Measurements from ENCODE around the gene IFNW1. TPM values are rescaled to one million over a fixed set of nuclear protein-coding genes. Genes with fewer than 3 reads are reported as not detected.
"Not testable (repeated sequence)": the region's sequence is repeated elsewhere in the genome, so short reads cannot be mapped to it uniquely, and the experiment has no call there.

The IFNW1 gene
- not detected in 2 replicates for total RNA-seq

DNA sequence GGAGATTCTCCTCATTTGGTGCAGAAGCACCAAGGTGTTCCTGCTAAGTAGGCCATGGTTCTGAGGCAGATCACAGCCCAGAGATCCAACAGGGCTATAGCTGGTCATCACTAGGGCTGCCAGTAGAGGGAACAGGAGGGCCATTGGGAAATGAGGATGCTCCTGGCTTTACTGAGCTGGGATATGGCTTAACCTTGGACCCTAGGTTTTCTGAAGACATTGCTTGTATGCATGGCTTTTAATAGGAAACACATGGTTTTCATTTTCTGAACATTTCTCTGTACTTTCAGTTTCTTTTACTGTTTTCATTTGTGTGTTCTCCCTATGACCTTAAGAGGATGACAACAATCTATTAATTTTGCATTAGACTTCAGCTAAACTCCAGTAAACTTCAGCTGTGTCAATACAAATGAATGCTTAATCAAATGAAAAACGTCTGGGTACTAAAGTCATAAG lies at the start of gene IFNW1:
Gene IFNW1, minus strand, starts transcription at position 406 of the 456 bp plus-strand sequence. Its CDS starts 262 bp downstream, at position 144.
- H3K4me3 Mint-ChIP-seq: no peak within 1 kb of the TSS
- ChIA-PET POLR2A (no interaction called here), CTCF (no interaction called here)
- H3K27me3 Mint-ChIP-seq: no peaks in the 10 kb centered on the region
- TF ChIP-seq, protein P1, sequence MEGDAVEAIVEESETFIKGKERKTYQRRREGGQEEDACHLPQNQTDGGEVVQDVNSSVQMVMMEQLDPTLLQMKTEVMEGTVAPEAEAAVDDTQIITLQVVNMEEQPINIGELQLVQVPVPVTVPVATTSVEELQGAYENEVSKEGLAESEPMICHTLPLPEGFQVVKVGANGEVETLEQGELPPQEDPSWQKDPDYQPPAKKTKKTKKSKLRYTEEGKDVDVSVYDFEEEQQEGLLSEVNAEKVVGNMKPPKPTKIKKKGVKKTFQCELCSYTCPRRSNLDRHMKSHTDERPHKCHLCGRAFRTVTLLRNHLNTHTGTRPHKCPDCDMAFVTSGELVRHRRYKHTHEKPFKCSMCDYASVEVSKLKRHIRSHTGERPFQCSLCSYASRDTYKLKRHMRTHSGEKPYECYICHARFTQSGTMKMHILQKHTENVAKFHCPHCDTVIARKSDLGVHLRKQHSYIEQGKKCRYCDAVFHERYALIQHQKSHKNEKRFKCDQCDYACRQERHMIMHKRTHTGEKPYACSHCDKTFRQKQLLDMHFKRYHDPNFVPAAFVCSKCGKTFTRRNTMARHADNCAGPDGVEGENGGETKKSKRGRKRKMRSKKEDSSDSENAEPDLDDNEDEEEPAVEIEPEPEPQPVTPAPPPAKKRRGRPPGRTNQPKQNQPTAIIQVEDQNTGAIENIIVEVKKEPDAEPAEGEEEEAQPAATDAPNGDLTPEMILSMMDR (IDR thresholded peaks at IDR 0.05): no peak
- DNase-seq (no peak), ATAC-seq (ENCODE audit: low read depth) (no peak)
- H3K9me3 Mint-ChIP-seq: no peaks in the 10 kb centered on the region
- no peak within 1 kb of the TSS for H3K27ac Mint-ChIP-seq
- intact Hi-C loops (cut with micrococcal nuclease): no loop called here
- H3K36me3 Mint-ChIP-seq (ENCODE audit: low read depth): no peaks in the 10 kb centered on the region
- peaks cover 24% of the 10 kb centered on the region for H3K4me1 Mint-ChIP-seq

DNA sequence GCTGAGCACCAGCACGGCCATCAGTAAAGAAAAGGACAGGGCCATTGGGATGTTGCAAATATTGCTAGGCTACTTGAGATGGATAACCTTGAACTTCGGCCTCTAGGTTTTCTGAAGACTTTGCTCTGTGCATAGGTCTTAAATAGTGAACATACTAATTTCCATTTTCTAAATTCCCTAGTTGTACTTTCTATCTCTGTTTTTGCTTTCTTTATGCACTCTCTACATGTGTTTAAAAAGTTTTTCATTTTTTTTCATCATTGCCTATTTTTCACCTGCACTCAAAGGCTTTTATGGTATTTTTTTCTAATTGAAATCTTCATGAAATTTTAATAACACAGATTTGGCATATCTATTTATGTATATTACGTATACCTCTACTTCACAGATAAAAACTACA lies 45.9 kb upstream of the IFNW1 start, which contains the start of gene IFNA4:
Gene IFNA4, minus strand, starts transcription at position 101 of the 400 bp plus-strand sequence. Its CDS starts 56 bp downstream, at position 45.
- H3K4me3 Mint-ChIP-seq; CTCF ChIA-PET; POLR2A ChIA-PET; H3K27me3 Mint-ChIP-seq; H3K27ac Mint-ChIP-seq; intact Hi-C loops (cut with micrococcal nuclease); ATAC-seq (ENCODE audit: low read depth); DNase-seq; H3K36me3 Mint-ChIP-seq (ENCODE audit: low read depth); H3K9me3 Mint-ChIP-seq: not testable (repeated sequence)
- peaks cover 15% of the 10 kb centered on the region for H3K4me1 Mint-ChIP-seq

DNA sequence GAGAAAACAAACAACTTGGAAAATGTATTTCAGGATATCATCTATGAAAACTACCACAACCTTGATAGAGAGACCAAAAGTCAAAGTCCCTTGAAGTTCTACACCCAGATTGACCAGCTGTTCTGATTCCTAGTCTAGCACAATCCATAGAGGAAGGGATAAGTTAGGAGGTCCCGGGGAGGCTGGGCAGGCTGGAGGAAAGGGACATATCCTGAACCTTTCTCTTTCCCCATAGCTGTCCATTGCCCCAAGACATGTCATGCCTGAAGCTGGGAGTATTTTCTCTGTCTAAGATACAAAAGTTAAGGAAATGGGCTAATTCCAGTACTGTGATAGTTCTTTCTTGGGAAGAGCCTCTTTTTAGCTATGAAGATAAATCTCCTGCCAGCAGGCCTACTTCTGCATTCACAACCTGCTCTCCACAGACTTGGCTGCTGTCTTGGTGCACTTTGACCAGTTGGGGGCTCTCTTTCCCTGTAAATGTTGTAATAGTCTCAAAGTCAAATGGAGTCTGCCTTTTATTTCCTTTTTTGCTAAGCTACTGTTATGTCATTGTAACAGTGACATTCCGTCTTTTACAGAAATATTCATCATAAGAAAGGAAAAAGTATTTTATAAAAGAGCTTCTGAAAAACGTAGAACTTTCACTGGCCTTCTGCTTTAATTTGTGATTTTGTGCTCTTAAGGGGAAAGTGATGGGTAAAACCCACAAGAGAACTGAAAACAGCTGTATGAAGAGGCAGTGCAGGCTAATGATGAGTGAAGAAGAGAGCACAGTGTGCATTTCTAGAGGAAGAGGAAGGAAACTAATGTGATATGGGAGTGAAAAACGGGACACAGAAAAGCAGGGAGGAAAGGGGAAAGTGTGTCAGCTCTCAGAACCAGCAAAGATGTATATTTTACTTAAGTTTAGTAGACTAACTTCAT lies 41.4 kb upstream of the IFNW1 start:
- peak; percentile 94 for ATAC-seq (ENCODE audit: low read depth)
- not testable (repeated sequence) for DNase-seq; H3K36me3 Mint-ChIP-seq (ENCODE audit: low read depth); H3K27ac Mint-ChIP-seq; H3K27me3 Mint-ChIP-seq; H3K9me3 Mint-ChIP-seq
- Mint-ChIP-seq H3K4me3 (peak overlapping the region; percentile 24), H3K4me1 (peaks cover 13% of the 10 kb centered on the region)
- intact Hi-C loops (cut with micrococcal nuclease): loop anchor here (1.0 to 5.0 kb wide), 3 partner anchors 70 to 606 kb away; partner anchors contain the start of gene IFNA1
- POLR2A ChIA-PET: interaction anchor here (0.7 kb wide), 1 partner anchor 620 kb away, joined by 3 read pairs; the partner anchor contains the start of gene MTAP
- TF ChIP-seq, protein P1 (IDR thresholded peaks at IDR 0.05): peak; percentile 34
- CTCF ChIA-PET: interaction anchor here (0.6 to 1.8 kb wide), 12 partner anchors 9 to 608 kb away, joined by 3 to 19 read pairs (median 4); no protein-coding TSS in a partner anchor

DNA sequence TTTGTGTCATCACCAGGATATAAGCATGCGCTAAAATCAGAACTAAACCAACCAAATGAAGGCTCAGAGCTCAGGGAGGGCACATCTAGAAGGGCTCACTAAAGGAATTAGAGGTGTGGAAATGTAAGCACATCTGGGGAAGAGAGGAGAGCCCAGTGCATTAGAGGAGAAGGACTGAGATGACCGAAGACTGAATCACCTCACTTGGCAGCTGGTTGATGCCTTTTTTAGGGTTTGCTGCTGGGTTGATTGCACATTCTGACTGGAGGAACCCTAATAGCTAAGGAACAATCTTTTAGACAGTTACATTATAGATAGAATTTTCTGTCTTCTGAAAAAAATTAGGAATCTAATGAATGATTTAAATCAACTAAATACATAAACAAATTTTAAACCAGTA lies 33.0 kb upstream of the IFNW1 start:
- ATAC-seq (ENCODE audit: low read depth) (no peak), DNase-seq (no peak)
- intact Hi-C loops (cut with micrococcal nuclease): no loop called here
- H3K36me3 Mint-ChIP-seq (ENCODE audit: low read depth): no peaks in the 10 kb centered on the region
- no peaks in the 10 kb centered on the region for H3K27me3 Mint-ChIP-seq
- H3K27ac Mint-ChIP-seq: no peak overlapping the region
- TF ChIP-seq, protein P1 (IDR thresholded peaks at IDR 0.05): no peak
- ChIA-PET POLR2A (no interaction called here), CTCF (no interaction called here)
- no peaks in the 10 kb centered on the region for H3K9me3 Mint-ChIP-seq
- H3K4me1 Mint-ChIP-seq: no peaks in the 10 kb centered on the region
- no peak overlapping the region for H3K4me3 Mint-ChIP-seq

DNA sequence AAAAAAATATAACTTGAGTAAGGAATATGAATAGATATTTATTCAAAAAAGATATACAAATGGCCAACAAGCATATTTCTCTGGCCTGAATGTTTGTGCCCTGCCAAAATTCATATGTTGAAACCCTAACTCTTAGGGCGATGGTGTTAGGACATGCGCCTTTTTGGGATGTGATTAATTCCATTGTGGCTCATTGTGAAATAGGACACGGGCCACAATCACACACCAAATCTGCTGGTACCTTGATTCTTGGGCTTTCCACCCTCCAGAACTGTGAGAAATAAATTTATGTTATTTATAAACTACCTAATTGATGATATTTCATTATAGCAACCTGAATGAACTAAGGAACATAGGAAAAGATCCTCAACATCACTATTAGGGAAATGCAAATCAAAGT lies 30.5 kb upstream of the IFNW1 start:
- CTCF ChIA-PET: no interaction called here
- intact Hi-C loops (cut with micrococcal nuclease): no loop called here
- no peak overlapping the region for H3K27ac Mint-ChIP-seq
- DNase-seq (no peak), ATAC-seq (ENCODE audit: low read depth) (no peak)
- peaks cover 2% of the 10 kb centered on the region for H3K27me3 Mint-ChIP-seq
- no peaks in the 10 kb centered on the region for H3K9me3 Mint-ChIP-seq
- H3K4me3 Mint-ChIP-seq: no peak overlapping the region
- POLR2A ChIA-PET: no interaction called here
- no peaks in the 10 kb centered on the region for H3K36me3 Mint-ChIP-seq (ENCODE audit: low read depth)
- TF ChIP-seq, protein P1 (IDR thresholded peaks at IDR 0.05): no peak
- no peaks in the 10 kb centered on the region for H3K4me1 Mint-ChIP-seq
